ENCODE results near the gene SLC49A4. TPM values are rescaled to one million over a fixed set of nuclear protein-coding genes. Genes with fewer than 3 reads are reported as not detected.

The SLC49A4 gene
- total and polyA plus RNA-seq, 2 experiments from 2014 or later, result 39.1 to 59.2 TPM

- Histone ChIP-seq H3K9me2 (replicated peaks; ENCODE audit: insufficient read depth) (no peaks in the 10 kb centered on the region), H3K4me2 (no peak overlapping the region), H4K20me1 (ENCODE audit: insufficient read depth, poor library complexity, severe bottlenecking) (no peaks in the 10 kb centered on the region), H3K4me1 (ENCODE audit: insufficient read depth) (no peaks in the 10 kb centered on the region), H3K27ac (no peak overlapping the region), H2AFZ (no peak overlapping the region), H3K9me3 (ENCODE audit: low read depth) (no peaks in the 10 kb centered on the region), H3K4me3 (no peak overlapping the region), H3K79me2 (no peaks in the 10 kb centered on the region), H3K27me3 (no peaks in the 10 kb centered on the region), H3K36me3 (replicated peaks; ENCODE audit: insufficient read depth, low read depth) (peaks cover 3% of the 10 kb centered on the region)
- no peak for DNase-seq (ENCODE audit: low spot score)
- no peak for TF ChIP-seq EZH2 (IDR thresholded peaks at IDR 0.05; ENCODE audit: borderline replicate concordance)
- WGBS (ENCODE audit: low lambda C conversion rate, missing lambda C conversion rate), result 88% methylated on average over 3 of the region's 3 CpGs
Measured at GRCh38 chr3:122767540-122768372, 27.1 kb upstream of the SLC49A4 start.

- no peaks in the 10 kb centered on the region for H3K27me3 ChIP-seq
- no peaks in the 10 kb centered on the region for H4K20me1 ChIP-seq (ENCODE audit: insufficient read depth, poor library complexity, severe bottlenecking)
- no peak overlapping the region for H3K4me2 ChIP-seq
- H3K79me2 ChIP-seq, result no peaks in the 10 kb centered on the region
- H3K9me2 ChIP-seq (replicated peaks; ENCODE audit: insufficient read depth), result no peaks in the 10 kb centered on the region
- no peak for TF ChIP-seq EZH2phosphoT487 (IDR thresholded peaks at IDR 0.05; ENCODE audit: low read depth, severe bottlenecking, unreplicated experiment)
- no peak overlapping the region for H3K27ac ChIP-seq
- no peak for DNase-seq (ENCODE audit: low spot score)
- H3K9me3 ChIP-seq (ENCODE audit: low read depth), result no peaks in the 10 kb centered on the region
- no peak overlapping the region for H3K4me3 ChIP-seq
- H3K4me1 ChIP-seq (ENCODE audit: insufficient read depth), result no peaks in the 10 kb centered on the region
- no peak overlapping the region for H2AFZ ChIP-seq
- WGBS (ENCODE audit: low lambda C conversion rate, missing lambda C conversion rate), result 97% methylated on average over 5 of the region's 5 CpGs
- H3K36me3 ChIP-seq (replicated peaks; ENCODE audit: insufficient read depth, low read depth), result peaks cover 3% of the 10 kb centered on the region
Measured at GRCh38 chr3:122770521-122771202, 24.2 kb upstream of the SLC49A4 start.

- Histone ChIP-seq H4K20me1 (ENCODE audit: insufficient read depth, poor library complexity, severe bottlenecking) (no peaks in the 10 kb centered on the region), H3K4me3 (no peak overlapping the region), H2AFZ (no peak overlapping the region), H3K9me3 (ENCODE audit: low read depth) (no peaks in the 10 kb centered on the region), H3K27ac (no peak overlapping the region), H3K4me1 (ENCODE audit: insufficient read depth) (no peaks in the 10 kb centered on the region), H3K27me3 (no peaks in the 10 kb centered on the region), H3K79me2 (no peaks in the 10 kb centered on the region), H3K4me2 (no peak overlapping the region), H3K9me2 (replicated peaks; ENCODE audit: insufficient read depth) (no peaks in the 10 kb centered on the region), H3K36me3 (replicated peaks; ENCODE audit: insufficient read depth, low read depth) (no peaks in the 10 kb centered on the region)
- WGBS (ENCODE audit: low lambda C conversion rate, missing lambda C conversion rate), result 100% methylated on average over 1 of the region's 1 CpG
- no peak for TF ChIP-seq EZH2 (IDR thresholded peaks at IDR 0.05; ENCODE audit: borderline replicate concordance)
- no peak for TF ChIP-seq CTCF (IDR thresholded peaks at IDR 0.05; ENCODE audit: poor library complexity)
- no peak for TF ChIP-seq EZH2phosphoT487 (IDR thresholded peaks at IDR 0.05; ENCODE audit: low read depth, severe bottlenecking, unreplicated experiment)
- DNase-seq (ENCODE audit: low spot score), result no peak
Measured at GRCh38 chr3:122772827-122773226, 22.0 kb upstream of the SLC49A4 start.

GRCh38 chr3:122773944-122774509, 20.8 kb upstream of the SLC49A4 start:
- no peaks in the 10 kb centered on the region for H3K36me3 ChIP-seq (replicated peaks; ENCODE audit: insufficient read depth, low read depth)
- H3K27me3 ChIP-seq, result no peaks in the 10 kb centered on the region
- H4K20me1 ChIP-seq (ENCODE audit: insufficient read depth, poor library complexity, severe bottlenecking), result no peaks in the 10 kb centered on the region
- TF ChIP-seq EZH2phosphoT487 (IDR thresholded peaks at IDR 0.05; ENCODE audit: low read depth, severe bottlenecking, unreplicated experiment), result no peak
- TF ChIP-seq CTCF (IDR thresholded peaks at IDR 0.05; ENCODE audit: poor library complexity), result no peak
- no peak for TF ChIP-seq EZH2 (IDR thresholded peaks at IDR 0.05; ENCODE audit: borderline replicate concordance)
- H3K9me3 ChIP-seq (ENCODE audit: low read depth), result no peaks in the 10 kb centered on the region
- H3K9me2 ChIP-seq (replicated peaks; ENCODE audit: insufficient read depth), result no peaks in the 10 kb centered on the region
- H3K27ac ChIP-seq, result peak overlapping the region; percentile 65
- no peak overlapping the region for H3K4me2 ChIP-seq
- WGBS (ENCODE audit: low lambda C conversion rate, missing lambda C conversion rate), result 65% methylated on average over 3 of the region's 3 CpGs
- H3K4me1 ChIP-seq (ENCODE audit: insufficient read depth), result no peaks in the 10 kb centered on the region
- no peak overlapping the region for H2AFZ ChIP-seq
- H3K79me2 ChIP-seq, result no peaks in the 10 kb centered on the region
- DNase-seq (ENCODE audit: low spot score), result no peak
- H3K4me3 ChIP-seq, result no peak overlapping the region

All from hepatocyte (in vitro differentiated cells).